Measurements from ENCODE around the gene C16orf95. TPM values are rescaled to one million over a fixed set of nuclear protein-coding genes. Genes with fewer than 3 reads are reported as not detected.

The C16orf95 gene
- total RNA-seq, 1 experiment from 2014 or later: 5.8 TPM

- CTCF ChIA-PET: interaction anchor here (0.8 kb wide), 1 partner anchor 21 kb away, joined by 4 read pairs; the partner anchor contains the start of gene C16orf95
- no TSS peak for BruUV-seq (replicated peaks)
These were observed 21.3 kb downstream of the C16orf95 start for GRCh38 chr16:87295661-87296531.

DNA sequence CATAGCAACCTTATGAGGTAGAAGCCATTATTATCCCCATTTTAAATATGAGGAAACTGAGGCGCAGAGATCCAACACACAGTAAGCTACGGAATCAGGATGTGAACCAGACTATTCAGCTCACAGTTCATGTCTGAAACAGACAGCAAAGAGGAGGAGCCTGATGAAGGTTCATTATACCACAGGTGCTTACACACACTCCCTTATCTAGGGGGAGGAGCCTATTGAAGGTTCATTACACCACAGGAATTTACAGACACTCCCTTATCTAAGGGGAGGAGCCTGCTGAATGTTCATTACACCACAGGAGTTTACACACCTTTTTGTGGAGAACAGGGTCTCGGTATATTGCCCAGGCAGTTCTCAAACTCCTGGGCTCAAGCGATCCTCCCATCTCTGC lies 21.9 kb downstream of the C16orf95 start:
- Mint-ChIP-seq H3K36me3 (ENCODE audit: insufficient read depth, unreplicated experiment) (no peaks in the 10 kb centered on the region), H3K4me3 (ENCODE audit: unreplicated experiment) (no peak overlapping the region), H3K27ac (ENCODE audit: low read depth, unreplicated experiment) (no peak overlapping the region), H3K27me3 (ENCODE audit: insufficient read depth, unreplicated experiment) (no peaks in the 10 kb centered on the region), H3K9me3 (ENCODE audit: unreplicated experiment) (peaks cover 9% of the 10 kb centered on the region), H3K4me1 (ENCODE audit: insufficient read depth, unreplicated experiment) (no peaks in the 10 kb centered on the region)
- no TSS peak for BruUV-seq (replicated peaks)
- DNase-seq (ENCODE audit: unreplicated experiment): peak; percentile 50
- intact Hi-C loops (cut with micrococcal nuclease): no loop called here
- TF ChIP-seq CTCF (IDR thresholded peaks at IDR 0.05; ENCODE audit: unreplicated experiment): no peak
- CTCF ChIA-PET: interaction anchor here (0.8 kb wide), 1 partner anchor 22 kb away, joined by 4 read pairs; the partner anchor contains the start of gene C16orf95
- POLR2A ChIA-PET: interaction anchor here (0.7 kb wide), 1 partner anchor 10 kb away, joined by 3 read pairs; no protein-coding TSS in a partner anchor

More at GRCh38 chr16:87295661-87296531, 21.3 kb downstream of the C16orf95 start:
- Mint-ChIP-seq H3K4me3 (ENCODE audit: unreplicated experiment) (no peak overlapping the region), H3K27me3 (ENCODE audit: insufficient read depth, unreplicated experiment) (no peaks in the 10 kb centered on the region), H3K9me3 (ENCODE audit: unreplicated experiment) (peaks cover 9% of the 10 kb centered on the region), H3K36me3 (ENCODE audit: insufficient read depth, unreplicated experiment) (no peaks in the 10 kb centered on the region), H3K27ac (ENCODE audit: low read depth, unreplicated experiment) (no peak overlapping the region), H3K4me1 (ENCODE audit: insufficient read depth, unreplicated experiment) (no peaks in the 10 kb centered on the region)
- no peak for TF ChIP-seq CTCF (IDR thresholded peaks at IDR 0.05; ENCODE audit: unreplicated experiment)
- POLR2A ChIA-PET: interaction anchor here (0.7 kb wide), 1 partner anchor 9 kb away, joined by 3 read pairs; no protein-coding TSS in a partner anchor
- intact Hi-C loops (cut with micrococcal nuclease): no loop called here
- DNase-seq (ENCODE audit: unreplicated experiment): no peak

DNA sequence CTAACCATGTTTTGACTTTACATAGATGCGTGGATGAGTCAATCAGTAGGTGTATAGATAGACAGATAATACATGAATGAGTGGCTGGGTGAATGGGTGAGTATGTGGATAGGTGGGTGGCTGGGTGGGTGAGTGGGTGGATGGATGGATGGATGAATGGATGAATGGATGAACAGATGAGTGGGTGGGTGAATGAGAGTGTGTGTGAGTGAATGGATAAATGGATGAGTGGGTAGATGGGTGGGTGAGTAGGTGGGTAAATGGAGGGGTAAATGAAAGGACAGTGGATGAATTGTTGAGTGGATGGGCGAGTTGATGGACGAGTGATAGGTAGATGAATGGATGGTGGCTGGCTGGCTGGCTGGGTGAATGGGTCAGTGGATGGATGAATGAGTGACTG lies 23.2 kb downstream of the C16orf95 start:
- TF ChIP-seq CTCF (IDR thresholded peaks at IDR 0.05; ENCODE audit: unreplicated experiment): no peak
- no peak overlapping the region for H3K27ac Mint-ChIP-seq (ENCODE audit: low read depth, unreplicated experiment)
- H3K9me3 Mint-ChIP-seq (ENCODE audit: unreplicated experiment): peaks cover 9% of the 10 kb centered on the region
- H3K4me3 Mint-ChIP-seq (ENCODE audit: unreplicated experiment): no peak overlapping the region
- H3K4me1 Mint-ChIP-seq (ENCODE audit: insufficient read depth, unreplicated experiment): no peaks in the 10 kb centered on the region
- CTCF ChIA-PET: interaction anchor here (1.2 kb wide), 1 partner anchor 16 kb away, joined by 5 read pairs; no protein-coding TSS in a partner anchor
- POLR2A ChIA-PET: no interaction called here
- intact Hi-C loops (cut with micrococcal nuclease): no loop called here
- no peak for DNase-seq (ENCODE audit: unreplicated experiment)
- BruUV-seq (replicated peaks): no TSS peak
- H3K27me3 Mint-ChIP-seq (ENCODE audit: insufficient read depth, unreplicated experiment): no peaks in the 10 kb centered on the region
- no peaks in the 10 kb centered on the region for H3K36me3 Mint-ChIP-seq (ENCODE audit: insufficient read depth, unreplicated experiment)

GRCh38 chr16:87291944-87292343 lies 25.2 kb downstream of the C16orf95 start:
- Mint-ChIP-seq H3K4me1 (ENCODE audit: insufficient read depth, unreplicated experiment) (no peaks in the 10 kb centered on the region), H3K27ac (ENCODE audit: low read depth, unreplicated experiment) (no peak overlapping the region), H3K9me3 (ENCODE audit: unreplicated experiment) (peaks cover 15% of the 10 kb centered on the region), H3K27me3 (ENCODE audit: insufficient read depth, unreplicated experiment) (no peaks in the 10 kb centered on the region), H3K4me3 (ENCODE audit: unreplicated experiment) (no peak overlapping the region), H3K36me3 (ENCODE audit: insufficient read depth, unreplicated experiment) (no peaks in the 10 kb centered on the region)
- no TSS peak for BruUV-seq (replicated peaks)
- ChIA-PET CTCF (interaction anchor here (1.5 to 2.0 kb wide), 2 partner anchors 12 to 13 kb away, joined by 4 to 9 read pairs; no protein-coding TSS in a partner anchor), POLR2A (no interaction called here)
- intact Hi-C loops (cut with micrococcal nuclease): no loop called here
- TF ChIP-seq CTCF (IDR thresholded peaks at IDR 0.05; ENCODE audit: unreplicated experiment): no peak
- no peak for DNase-seq (ENCODE audit: unreplicated experiment)

Measured in MCF 10A (cell line).